HG02763 (cell line): ENCODE measurements around the gene COPZ1.
"Not testable (repeated sequence)": the region's sequence is repeated elsewhere in the genome, so short reads cannot be mapped to it uniquely, and the experiment has no call there.

Experiments
- ATAC-seq: cut with Tn5 transposase; IDR thresholded peaks from one replicate; pipeline ENCODE4 v1.9.1; 2021; ENCODE audit warnings: mild to moderate bottlenecking, moderate library complexity; ENCODE audit not compliant: unreplicated experiment

Gene COPZ1

GRCh38 chr12:54324617-54325441 lies at the start of gene COPZ1:
COPZ1 (plus strand) TSS chr12:54325131; CDS start chr12:54325164, 33 bp downstream.
- peak; percentile 99 for ATAC-seq

- no peak for ATAC-seq
Measured at GRCh38 chr12:54276368-54276767, 48.6 kb upstream of the COPZ1 start.

GRCh38 chr12:54277823-54278276 lies 47.1 kb upstream of the COPZ1 start:
- no peak for ATAC-seq

- ATAC-seq, result no peak
Measured at GRCh38 chr12:54279227-54279631, 45.7 kb upstream of the COPZ1 start.

- peak; percentile 63 for ATAC-seq
Measured at GRCh38 chr12:54279632-54280467, 45.1 kb upstream of the COPZ1 start, which contains the start of gene CBX5. CBX5 (minus strand) TSS chr12:54280122; CDS start chr12:54257650, 22,472 bp downstream.

- peak; percentile 85 for ATAC-seq
Measured at GRCh38 chr12:54280468-54281260, 44.3 kb upstream of the COPZ1 start, which contains the start of gene HNRNPA1. HNRNPA1 (plus strand) TSS chr12:54280726; CDS start chr12:54280808, 82 bp downstream.

- ATAC-seq, result not testable (repeated sequence)
Measured at GRCh38 chr12:54281261-54281638, 43.7 kb upstream of the COPZ1 start.

GRCh38 chr12:54281694-54282093 lies 43.2 kb upstream of the COPZ1 start:
- not testable (repeated sequence) for ATAC-seq

- ATAC-seq, result no peak
Measured at GRCh38 chr12:54282949-54283593, 41.9 kb upstream of the COPZ1 start.

- ATAC-seq, result not testable (repeated sequence)
Measured at GRCh38 chr12:54284070-54284780, 40.7 kb upstream of the COPZ1 start.

- ATAC-seq, result no peak
Measured at GRCh38 chr12:54285150-54286041, 39.5 kb upstream of the COPZ1 start.

- no peak for ATAC-seq
Measured at GRCh38 chr12:54286042-54287030, 38.6 kb upstream of the COPZ1 start.

GRCh38 chr12:54287261-54288157 lies 37.4 kb upstream of the COPZ1 start:
- no peak for ATAC-seq

- no peak for ATAC-seq
Measured at GRCh38 chr12:54292083-54292930, 32.6 kb upstream of the COPZ1 start.

- ATAC-seq, result no peak
Measured at GRCh38 chr12:54292931-54293241, 32.0 kb upstream of the COPZ1 start.
